ENCODE data around the gene CDX2. TPM values are rescaled to one million over a fixed set of nuclear protein-coding genes. Genes with fewer than 3 reads are reported as not detected.

Gene CDX2
- total and polyA plus RNA-seq, 2 experiments from 2014 or later, result not detected

GRCh38 chr13:27928353-27928804, 40.7 kb downstream of the CDX2 start:
- Histone ChIP-seq H3K4me2 (peak overlapping the region; percentile 66; the same call in 1 of the 2 replicates), H3K4me1 (ENCODE audit: insufficient read depth) (peaks cover 21% of the 10 kb centered on the region), H3F3A (replicated peaks; ENCODE audit: low read depth) (peaks cover 25% of the 10 kb centered on the region), H3K4me3 (peak overlapping the region; percentile 38), H3K36me3 (ENCODE audit: insufficient read depth) (no peaks in the 10 kb centered on the region), H3K27me3 (ENCODE audit: insufficient read depth) (peaks cover 100% of the 10 kb centered on the region), H3K9me2 (ENCODE audit: insufficient read depth) (no peaks in the 10 kb centered on the region), H4K20me1 (replicated peaks; ENCODE audit: insufficient read depth) (peaks cover 59% of the 10 kb centered on the region), H3K79me2 (replicated peaks; ENCODE audit: insufficient read depth) (no peaks in the 10 kb centered on the region), H3K27ac (ENCODE audit: low read depth) (no peak overlapping the region), H2AFZ (no peak overlapping the region; the same call in 1 of the 2 replicates)
- Mint-ChIP-seq H3K27me3 (ENCODE audit: insufficient read depth, low read depth, poor library complexity) (peaks cover 93% of the 10 kb centered on the region), H3K4me3 (peak overlapping the region; percentile 36; the same call in 2 of the 3 replicates), H3K36me3 (ENCODE audit: low read depth) (no peaks in the 10 kb centered on the region; the same call in 2 of the 3 replicates), H3K27ac (no peak overlapping the region), H3K9me3 (peaks cover 6% of the 10 kb centered on the region; the same call in 1 of the 3 replicates), H3K4me1 (peaks cover 31% of the 10 kb centered on the region)
- DNase-seq (ENCODE audit: low spot score) (peak; percentile 51), ATAC-seq (peak; percentile 12)
- TF ChIP-seq EZH2 (IDR thresholded peaks at IDR 0.05; ENCODE audit: low read depth, unreplicated experiment), result peak; percentile 81
- TF ChIP-seq ZNF114 (CRISPR knock-in tag; IDR thresholded peaks at IDR 0.05), result no peak
- no peak for TF ChIP-seq EZH2phosphoT487 (IDR thresholded peaks at IDR 0.05; ENCODE audit: unreplicated experiment)

DNA sequence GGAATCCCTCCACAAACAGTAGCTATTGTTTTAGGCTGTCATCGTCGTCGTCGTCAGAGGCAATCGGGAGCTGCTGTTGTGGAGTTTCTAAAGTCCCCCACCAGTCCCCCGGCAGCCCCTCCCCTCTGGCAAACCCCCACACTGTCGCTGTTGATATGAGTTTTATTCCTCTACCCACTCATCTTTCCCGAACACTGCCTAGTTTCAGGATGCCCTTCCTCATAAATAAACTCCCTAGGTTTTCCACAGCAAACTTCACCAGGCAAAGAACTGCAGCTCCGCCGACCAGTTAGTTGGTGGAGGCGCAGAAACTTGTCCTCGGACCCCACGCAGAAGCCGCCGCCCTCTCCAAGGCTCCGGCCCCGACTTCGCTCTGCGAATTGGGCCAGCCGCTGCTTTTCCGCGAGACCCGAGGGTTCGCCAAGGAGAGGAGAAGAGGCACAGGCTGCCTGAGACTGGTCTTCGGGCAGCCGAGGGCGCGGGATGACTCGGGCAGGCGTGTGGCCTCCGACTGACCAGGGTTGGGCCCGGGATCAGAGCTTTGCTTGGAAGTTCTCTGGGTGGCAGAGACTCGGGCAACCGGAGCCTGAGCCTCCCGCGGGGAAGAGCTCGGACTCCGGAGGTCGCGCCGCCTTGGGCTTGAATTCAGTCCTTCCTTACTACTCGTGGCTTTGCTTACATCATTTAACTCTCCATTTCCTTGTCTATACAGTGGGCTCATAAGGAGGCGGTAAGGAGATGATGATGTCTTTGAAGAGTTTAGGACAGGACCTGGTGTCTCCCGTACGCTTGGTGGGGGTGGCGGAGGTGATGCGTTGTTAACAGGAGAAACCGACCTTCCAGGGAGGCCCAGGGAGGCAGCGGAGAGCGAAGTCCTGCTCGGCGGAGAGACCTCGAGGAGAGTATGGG, 41.4 kb downstream of the CDX2 start:
- Histone ChIP-seq H3K79me2 (replicated peaks; ENCODE audit: insufficient read depth) (no peaks in the 10 kb centered on the region), H3K4me3 (peak overlapping the region; percentile 23; the same call in 1 of the 2 replicates), H3K36me3 (ENCODE audit: insufficient read depth) (no peaks in the 10 kb centered on the region), H3K9me2 (ENCODE audit: insufficient read depth) (no peaks in the 10 kb centered on the region), H3K4me1 (ENCODE audit: insufficient read depth) (peaks cover 27% of the 10 kb centered on the region), H4K20me1 (replicated peaks; ENCODE audit: insufficient read depth) (peaks cover 61% of the 10 kb centered on the region), H2AFZ (no peak overlapping the region), H3K27me3 (ENCODE audit: insufficient read depth) (peaks cover 100% of the 10 kb centered on the region), H3F3A (replicated peaks; ENCODE audit: low read depth) (peaks cover 30% of the 10 kb centered on the region), H3K4me2 (peak overlapping the region; percentile 66), H3K27ac (ENCODE audit: low read depth) (no peak overlapping the region)
- no peak overlapping the region for H3K27ac Mint-ChIP-seq
- peak overlapping the region; percentile 36; the same call in 1 of the 3 replicates for H3K4me3 Mint-ChIP-seq
- H3K27me3 Mint-ChIP-seq (ENCODE audit: insufficient read depth, low read depth, poor library complexity), result peaks cover 99% of the 10 kb centered on the region
- DNase-seq (ENCODE audit: low spot score) (peak; percentile 59), ATAC-seq (peak; percentile 30)
- no peaks in the 10 kb centered on the region; the same call in 2 of the 3 replicates for H3K36me3 Mint-ChIP-seq (ENCODE audit: low read depth)
- H3K4me1 Mint-ChIP-seq, result peaks cover 38% of the 10 kb centered on the region
- H3K9me3 Mint-ChIP-seq, result peaks cover 6% of the 10 kb centered on the region; the same call in 1 of the 3 replicates
- TF ChIP-seq EZH2 (IDR thresholded peaks at IDR 0.05; ENCODE audit: low read depth, unreplicated experiment) (peak; percentile 90), STAT1 (IDR thresholded peaks at IDR 0.05; ENCODE audit: unreplicated experiment) (no peak), JUNB (IDR thresholded peaks at IDR 0.05; ENCODE audit: unreplicated experiment) (no peak), NANOG (IDR thresholded peaks at IDR 0.05; ENCODE audit: borderline replicate concordance) (no peak), EZH2phosphoT487 (IDR thresholded peaks at IDR 0.05; ENCODE audit: unreplicated experiment) (peak; percentile 89), ZNF462 (CRISPR knock-in tag; IDR thresholded peaks at IDR 0.05) (no peak), ZNF114 (CRISPR knock-in tag; IDR thresholded peaks at IDR 0.05) (no peak), POLR2AphosphoS5 (IDR thresholded peaks at IDR 0.05; ENCODE audit: low read depth) (no peak)
- TF ChIP-seq, protein P1, sequence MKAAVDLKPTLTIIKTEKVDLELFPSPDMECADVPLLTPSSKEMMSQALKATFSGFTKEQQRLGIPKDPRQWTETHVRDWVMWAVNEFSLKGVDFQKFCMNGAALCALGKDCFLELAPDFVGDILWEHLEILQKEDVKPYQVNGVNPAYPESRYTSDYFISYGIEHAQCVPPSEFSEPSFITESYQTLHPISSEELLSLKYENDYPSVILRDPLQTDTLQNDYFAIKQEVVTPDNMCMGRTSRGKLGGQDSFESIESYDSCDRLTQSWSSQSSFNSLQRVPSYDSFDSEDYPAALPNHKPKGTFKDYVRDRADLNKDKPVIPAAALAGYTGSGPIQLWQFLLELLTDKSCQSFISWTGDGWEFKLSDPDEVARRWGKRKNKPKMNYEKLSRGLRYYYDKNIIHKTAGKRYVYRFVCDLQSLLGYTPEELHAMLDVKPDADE (IDR thresholded peaks at IDR 0.05), result no peak
- TF ChIP-seq, protein P2, sequence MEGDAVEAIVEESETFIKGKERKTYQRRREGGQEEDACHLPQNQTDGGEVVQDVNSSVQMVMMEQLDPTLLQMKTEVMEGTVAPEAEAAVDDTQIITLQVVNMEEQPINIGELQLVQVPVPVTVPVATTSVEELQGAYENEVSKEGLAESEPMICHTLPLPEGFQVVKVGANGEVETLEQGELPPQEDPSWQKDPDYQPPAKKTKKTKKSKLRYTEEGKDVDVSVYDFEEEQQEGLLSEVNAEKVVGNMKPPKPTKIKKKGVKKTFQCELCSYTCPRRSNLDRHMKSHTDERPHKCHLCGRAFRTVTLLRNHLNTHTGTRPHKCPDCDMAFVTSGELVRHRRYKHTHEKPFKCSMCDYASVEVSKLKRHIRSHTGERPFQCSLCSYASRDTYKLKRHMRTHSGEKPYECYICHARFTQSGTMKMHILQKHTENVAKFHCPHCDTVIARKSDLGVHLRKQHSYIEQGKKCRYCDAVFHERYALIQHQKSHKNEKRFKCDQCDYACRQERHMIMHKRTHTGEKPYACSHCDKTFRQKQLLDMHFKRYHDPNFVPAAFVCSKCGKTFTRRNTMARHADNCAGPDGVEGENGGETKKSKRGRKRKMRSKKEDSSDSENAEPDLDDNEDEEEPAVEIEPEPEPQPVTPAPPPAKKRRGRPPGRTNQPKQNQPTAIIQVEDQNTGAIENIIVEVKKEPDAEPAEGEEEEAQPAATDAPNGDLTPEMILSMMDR (conservative IDR thresholded peaks at IDR 0.05; ENCODE audit: low read depth in 2 of 2), result no peak
